NCI-H128 (cell line): ENCODE data around the gene TOP3A.
"Not testable (repeated sequence)": the region's sequence is repeated elsewhere in the genome, so short reads cannot be mapped to it uniquely, and the experiment has no call there.

Experiments used
- DNase-seq: peaks from one replicate; lab custom pipeline; 2025; ENCODE audit not compliant: unreplicated experiment; lab: John Stamatoyannopoulos, UW

The TOP3A gene

DNA sequence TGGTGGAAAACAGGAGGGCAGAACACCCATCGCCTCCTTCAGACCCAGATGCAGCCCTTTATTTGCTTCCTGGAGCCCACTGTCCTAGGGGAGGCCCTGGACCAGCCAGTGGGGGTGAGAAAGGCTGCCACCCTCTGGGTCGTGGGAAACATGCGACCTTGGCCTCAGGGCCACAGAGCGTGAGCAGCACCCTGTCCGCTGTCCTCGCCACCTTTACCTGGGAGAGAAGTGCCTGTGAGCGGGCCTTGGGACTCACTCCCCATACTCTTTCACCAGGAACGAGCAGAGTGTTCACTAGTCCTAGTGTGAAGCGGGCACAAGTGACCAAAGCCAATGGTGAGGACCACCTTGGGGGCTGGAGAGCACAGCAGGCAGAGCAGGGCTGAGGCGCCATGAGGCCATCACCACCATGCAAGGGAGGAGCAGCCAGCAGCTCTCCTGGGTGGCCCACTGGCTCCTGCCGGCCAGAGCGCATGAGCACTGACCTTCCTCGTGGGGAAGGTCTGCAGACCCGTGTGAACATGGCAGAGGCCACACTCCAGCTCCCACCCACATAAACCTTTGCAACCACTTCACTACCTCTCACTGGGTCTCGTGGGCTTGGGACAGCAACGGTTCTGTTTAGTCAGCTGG lies 8.8 kb upstream of the TOP3A start:
- DNase-seq, result no peak

DNA sequence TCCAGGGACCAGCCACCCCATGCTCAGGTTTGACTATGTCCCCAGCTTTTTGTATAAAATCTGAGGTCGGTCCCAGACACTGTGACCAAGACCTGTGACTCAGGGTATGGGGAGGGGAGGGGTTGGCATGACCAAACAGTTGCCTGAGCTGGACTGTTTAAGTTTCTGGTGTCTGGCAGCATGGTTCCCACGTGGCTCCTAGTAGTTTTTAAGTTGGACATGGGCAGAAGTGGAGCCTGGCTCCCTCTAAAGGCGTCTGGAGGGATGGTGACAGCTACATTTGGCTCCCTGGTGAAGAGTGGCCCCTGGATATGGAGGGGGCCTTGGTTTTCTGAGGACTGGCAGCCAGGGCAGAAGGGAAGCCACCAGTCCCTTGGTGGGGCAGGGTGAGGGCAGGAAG lies 8.2 kb upstream of the TOP3A start:
- DNase-seq, result no peak

DNA sequence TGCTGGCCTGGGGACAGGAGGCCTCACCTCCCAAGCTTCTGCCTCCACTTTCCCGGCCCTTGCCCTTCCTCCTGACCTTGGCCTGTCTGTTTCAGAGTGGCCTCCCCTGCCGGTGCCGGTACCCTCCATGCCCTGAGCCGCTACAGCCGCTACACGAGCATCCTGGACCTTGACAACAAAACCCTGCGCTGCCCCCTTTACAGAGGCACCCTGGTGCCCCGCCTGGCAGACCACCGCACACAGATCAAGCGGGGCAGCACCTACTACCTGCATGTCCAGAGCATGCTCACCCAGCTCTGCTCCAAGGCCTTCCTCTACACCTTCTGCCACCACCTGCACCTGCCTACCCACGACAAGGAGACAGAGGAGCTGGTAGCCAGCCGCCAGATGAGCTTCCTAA lies 7.7 kb upstream of the TOP3A start:
- DNase-seq, result no peak

DNA sequence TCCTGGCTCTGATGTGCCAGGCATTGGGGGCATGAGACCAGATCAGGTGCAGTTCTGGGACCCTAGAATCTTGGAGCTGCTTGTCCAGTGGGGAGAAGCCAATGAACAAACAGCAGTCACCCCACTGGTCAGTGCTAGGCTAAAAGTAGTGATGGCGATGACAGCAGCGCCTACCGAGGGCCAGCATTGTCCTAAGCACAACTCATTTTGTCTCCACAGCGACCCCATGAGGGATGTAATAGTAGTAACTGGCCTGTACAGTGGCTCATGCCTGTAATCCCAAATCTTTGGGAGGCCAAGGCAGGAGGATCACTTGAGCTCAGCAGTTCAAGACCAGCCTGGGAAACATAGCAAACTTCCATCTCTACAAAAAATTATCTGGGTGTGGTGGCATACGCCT lies 6.5 kb upstream of the TOP3A start:
- DNase-seq, result no peak

DNA sequence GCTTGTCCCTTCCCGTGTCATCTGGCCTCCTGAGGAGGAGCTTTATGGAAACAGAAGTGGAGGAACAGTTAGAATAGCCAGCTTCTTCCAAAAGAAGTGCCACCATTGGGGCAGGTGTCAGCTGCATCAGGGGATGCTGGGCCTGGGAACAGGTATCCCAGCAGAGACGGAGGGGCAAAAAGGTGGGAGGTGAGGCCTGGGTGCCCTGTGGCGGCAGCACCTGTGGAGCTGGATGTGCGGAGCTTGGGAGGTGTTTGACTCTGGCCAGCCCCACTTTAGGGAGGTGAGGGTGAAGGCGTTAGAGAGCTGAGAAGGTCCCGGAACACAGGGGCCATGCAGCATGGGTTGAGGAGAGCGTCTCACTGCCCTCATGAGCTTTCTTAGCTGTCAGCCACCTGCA lies 5.5 kb upstream of the TOP3A start:
- no peak for DNase-seq

DNA sequence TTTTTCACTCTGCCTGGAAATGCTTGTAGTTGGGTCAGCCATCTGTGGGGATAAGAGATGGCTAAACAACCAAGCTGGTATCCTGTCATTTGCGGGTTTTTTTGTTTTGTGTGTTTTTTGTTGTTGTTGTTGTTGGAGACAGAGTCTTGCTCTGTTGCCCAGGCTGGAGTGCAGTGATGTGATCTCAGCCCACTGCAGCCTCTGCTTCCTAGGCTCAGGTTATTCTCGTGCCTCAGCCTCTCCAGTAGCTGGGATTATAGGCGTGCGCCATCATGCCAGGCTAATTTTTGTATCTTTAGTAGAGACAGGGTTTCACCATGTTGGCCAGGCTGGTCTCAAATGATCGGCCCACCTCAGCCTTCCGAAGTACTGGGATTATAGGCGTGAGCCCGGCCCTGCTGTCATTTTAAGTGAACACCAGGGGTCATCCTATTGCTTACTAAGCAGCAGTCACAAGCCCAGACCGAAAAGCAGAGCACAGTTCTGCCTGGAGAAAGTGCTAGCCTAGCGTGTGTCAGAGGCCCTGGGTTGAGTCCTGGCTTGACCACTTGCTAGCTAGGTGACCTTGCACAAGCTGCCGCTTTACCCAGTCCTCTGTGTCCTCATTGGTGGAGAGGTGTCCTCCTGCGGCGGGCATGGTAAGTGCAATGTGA lies 4.9 kb upstream of the TOP3A start:
- no peak for DNase-seq

DNA sequence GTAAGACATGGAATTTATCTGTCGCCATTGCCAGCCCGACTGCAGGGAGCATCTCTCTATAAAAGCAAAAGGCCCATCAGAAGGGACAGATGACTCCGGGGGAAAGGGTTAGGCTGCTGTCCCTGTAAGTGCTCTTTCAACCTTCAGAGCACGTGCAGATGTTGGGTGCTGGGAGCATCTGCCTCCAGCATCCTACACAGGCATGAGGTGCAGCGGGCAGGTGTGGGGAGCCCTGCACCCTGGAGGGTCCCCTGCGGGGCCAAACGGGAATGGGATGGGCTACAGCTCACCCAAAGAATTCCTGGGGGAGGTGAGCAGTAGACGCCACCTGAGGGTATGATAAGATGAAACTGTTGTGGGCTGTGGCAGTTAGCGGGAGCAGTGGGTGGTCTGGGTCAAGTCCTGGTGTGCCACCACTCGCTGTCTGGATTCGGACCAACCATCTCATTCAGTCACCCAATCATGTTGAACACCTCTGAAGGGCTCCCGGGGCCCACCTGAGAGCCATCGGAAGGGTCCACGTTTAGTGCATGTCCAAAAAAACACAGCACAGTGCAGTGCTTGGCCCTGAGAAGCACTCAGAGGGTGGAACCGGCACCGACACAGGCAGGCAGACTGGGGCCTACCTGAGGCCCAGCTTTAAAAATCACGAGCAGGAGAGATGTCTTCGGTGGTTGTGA lies 4.1 kb upstream of the TOP3A start:
- DNase-seq, result no peak

DNA sequence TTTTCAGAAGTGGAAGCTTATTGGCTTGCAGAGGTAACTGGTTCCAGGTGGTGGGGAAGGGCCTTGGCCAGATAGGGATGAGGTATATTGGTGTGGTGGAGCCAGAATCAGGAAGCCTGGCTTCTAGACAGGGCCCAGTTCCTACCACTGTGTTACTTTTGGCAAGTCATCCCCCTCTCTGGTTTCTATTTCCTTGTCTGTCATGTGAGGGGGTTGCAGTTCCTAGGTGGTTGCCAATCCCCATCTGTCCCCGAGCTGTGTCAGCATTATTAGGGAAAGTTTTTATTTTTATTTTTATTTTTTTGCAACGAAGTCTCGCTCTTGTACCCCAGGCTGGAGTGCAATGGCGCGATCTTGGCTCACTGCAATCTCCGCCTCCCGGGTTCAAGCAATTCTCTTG lies 3.3 kb upstream of the TOP3A start:
- no peak for DNase-seq

DNA sequence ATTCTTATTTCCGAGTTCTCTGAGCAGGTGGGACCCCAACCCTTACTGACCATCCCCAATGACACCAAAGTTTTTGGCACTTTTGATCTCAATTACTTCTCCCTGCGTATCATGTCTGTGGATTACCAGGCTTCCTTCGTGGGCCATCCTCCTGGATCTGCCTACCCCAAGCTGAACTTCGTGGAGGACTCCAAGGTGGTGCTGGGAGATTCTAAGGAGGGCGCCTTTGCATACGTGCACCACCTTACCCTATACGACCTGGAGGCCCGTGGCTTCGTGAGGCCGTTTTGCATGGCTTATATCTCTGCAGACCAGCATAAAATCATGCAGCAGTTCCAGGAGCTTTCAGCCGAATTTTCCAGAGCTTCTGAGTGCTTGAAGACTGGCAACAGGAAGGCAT lies 1.2 kb upstream of the TOP3A start:
- no peak for DNase-seq

DNA sequence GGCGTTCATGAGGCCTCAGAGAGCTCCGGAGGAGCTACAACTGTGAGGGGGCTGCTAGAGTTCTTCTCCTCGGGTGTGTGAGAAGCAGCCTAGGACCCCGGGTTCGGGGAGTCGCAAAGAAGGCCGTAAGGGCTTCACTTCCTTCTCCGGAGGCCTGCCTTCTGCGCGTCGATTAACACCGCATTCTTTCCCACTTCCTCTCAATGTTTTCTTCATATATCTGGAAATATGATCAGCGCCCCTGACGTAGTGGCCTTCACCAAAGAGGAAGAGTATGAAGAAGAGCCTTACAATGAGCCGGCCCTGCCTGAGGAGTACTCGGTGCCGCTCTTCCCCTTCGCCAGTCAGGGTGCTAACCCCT lies 748 bp upstream of the TOP3A start:
- no peak for DNase-seq

DNA sequence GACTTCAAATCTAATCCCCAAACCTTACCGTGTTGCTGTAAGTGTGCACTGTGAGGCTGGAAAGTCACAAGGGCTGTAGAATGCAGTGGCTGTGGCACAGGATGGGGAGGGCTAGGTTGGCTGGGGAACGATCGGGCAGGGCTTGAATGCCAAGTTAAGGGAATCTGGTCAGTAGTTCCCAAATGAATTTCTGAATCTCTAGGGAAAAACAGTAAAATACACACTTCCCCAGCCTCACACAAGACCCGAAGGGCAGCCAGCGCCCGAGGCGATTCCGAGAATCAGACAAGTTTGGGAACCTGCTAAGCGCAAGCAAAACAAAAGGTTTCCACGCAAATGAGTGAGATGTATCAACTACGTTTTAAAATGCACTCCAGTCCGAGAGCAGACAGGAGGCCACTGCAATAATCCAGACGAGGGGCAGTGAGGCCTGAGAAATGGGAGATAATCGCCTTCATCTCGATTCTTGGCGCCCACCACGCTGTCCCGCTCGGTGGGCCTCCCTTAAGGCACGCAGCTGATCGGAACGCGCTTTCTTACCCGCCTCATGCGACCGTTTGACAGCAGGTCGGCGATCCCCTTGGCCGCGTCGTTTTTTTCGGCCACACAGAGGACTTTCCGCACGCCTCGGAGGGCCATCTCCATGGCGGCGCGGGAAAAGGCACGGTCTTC lies 599 bp downstream of the TOP3A start:
- no peak for DNase-seq

DNA sequence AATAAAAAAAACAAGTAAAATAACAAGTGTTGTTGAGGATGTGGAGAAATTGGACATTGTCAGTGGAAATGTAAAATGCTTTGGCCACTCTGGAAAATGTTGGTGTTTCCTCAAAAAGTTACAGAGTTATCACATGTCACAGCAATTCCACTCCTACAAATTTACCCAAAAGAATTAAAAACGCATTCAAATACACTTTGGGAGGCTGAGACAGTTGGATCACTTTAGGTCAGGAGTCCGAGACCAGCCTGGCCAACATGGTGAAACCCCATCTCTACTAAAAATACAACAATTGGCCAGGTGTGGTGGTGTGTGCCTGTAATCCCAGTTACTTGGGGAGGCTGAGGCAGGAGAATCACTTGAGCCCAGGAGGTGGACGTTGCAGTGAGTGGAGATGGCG lies 5.6 kb downstream of the TOP3A start:
- no peak for DNase-seq

DNA sequence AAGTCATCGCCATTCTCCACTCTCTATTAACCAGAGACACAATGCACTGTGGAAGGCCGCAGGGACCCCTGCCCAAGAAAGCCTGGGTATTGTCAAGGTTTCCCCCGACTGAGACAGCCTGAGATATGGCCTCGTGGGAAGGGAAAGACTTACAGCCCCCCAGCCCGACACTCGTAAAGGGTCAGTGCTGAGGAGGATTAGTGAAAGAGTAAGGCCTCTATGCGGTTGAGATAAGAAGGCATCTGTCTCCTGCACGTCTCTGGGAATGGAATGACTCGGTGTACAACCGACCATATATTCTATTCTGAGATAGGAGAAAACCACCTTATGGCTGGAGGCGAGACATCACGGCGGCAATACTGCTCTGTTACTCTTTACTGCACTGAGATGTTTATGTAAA lies 11.6 kb downstream of the TOP3A start:
- not testable (repeated sequence) for DNase-seq

DNA sequence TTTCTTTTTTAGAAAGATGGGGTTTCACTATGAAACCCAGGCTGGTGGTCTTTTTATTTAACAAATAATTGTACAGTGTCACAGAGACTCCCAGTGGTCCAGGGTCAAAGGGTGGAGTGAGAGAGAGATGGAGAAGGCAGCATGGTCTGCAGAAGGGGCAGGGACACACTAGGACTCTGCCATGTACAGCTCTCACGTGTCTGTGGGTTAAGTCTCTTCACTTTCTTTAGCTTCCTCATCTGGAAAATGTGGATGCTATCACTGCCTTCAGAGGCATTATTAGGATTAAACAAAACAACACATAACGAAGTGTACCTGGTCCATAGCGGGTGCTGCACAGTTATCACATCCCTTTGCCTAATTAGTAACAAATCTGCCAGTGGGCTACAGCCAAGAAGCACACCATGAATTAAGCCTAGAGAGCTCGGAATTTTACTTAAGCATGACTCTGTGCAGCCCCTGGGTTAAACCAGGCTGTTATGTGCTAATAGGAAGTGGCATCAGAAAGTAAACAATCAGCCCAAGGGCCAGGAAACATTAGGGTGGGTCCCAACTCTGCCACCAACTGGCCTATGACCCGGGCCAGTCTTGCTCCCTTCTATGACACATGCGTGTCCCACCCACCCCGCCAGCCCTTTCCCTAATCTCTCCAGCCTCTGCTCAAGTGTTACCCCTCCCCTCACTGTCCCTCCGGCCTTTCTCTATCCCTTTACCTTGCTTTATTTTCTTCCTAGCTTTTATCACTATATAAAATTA lies 13.9 kb downstream of the TOP3A start:
- DNase-seq, result no peak

DNA sequence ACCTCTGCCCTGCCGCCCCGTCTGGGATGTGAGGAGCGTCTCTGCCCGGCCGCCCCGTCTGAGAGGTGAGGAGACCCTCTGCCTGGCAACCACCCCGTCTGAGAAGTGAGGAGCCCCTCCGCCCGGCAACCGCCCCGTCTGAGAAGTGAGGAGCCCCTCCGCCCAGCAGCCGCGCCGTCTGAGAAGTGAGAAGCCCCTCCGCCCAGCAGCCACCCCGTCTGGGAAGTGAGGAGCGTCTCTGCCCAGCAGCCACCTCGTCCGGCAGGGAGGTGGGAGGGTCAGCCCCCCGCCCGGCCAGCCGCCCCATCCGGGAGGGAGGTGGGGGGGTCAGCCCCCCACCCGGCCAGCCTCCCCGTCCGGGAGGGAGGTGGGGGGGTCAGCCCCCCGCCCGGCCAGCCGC lies 16.7 kb downstream of the TOP3A start:
- DNase-seq, result not testable (repeated sequence)

DNA sequence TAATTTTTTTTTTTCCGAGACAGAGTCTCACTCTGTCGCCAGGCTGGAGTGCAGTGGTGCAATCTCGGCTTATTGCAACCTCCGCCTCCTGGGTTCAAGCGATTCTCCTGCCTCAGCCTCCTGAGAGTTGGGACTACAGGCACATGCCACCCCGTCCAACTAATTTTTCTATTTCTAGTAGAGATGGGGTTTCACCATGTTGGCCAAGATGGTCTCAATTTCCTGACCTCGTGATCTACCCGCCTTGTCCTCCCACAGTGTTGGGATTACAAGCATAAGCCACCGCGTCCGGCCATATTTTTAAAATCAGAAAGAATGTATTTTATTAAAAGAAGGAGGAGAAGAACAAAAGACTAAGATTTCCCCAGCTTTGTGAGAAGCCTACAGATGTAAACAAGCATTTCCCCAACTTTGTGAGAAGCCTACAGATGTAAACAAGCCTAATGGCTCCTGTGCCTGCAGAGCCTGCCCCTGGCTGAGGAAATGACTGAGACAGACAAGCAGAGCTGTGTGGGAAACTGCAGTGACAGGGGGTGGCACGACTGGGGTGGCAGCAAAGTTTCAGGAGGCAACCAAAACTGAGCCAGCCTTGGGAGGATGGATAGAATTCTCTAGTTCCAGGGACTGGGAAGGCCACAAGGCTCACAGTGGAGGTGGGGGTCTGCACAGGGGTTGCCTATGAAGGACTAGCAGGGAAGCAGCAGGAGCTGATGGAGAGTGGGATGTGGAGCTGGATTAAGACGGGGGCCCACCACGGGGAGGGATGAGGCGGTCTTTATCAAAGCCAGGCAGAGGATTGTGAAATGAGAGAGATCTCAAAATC lies 22.9 kb downstream of the TOP3A start:
- DNase-seq, result no peak

DNA sequence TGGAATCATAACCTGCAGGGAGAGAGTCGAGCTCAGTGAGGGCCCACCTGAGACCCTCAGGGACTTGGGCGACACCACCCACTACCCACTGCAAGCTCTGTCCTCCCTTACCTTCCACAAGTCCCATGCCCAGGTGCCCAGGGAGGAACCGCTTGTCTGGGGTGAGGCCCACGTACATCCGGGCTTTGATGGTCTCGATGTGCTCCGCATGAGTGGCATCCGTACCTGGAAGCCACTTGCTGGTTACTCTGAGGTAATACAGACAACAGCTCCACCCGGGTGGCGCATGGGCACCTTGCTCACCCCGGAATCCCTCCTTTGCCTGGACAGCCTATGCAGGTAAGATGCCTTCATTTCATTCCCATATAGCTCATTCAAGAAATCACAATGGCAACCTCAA lies 29.5 kb downstream of the TOP3A start:
- DNase-seq, result no peak

DNA sequence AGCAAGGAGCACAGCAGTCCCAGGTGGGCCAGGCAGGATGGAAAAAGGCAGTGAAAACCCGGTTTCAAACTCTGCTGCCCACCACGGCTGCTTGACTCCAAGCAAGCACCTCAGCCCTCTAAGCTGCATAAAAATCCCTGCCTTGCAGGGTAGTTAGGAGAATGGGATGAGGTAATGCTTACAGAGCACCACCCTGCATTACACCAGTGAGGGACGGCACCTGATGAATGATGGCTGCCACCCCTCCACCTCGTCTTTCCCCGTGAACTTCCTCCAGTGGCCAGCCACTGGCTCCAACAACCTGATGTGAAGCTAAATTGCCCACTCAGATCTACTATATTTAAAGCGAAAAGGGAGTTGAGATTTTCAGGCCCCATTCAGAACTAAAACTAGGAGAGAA lies 33.0 kb downstream of the TOP3A start:
- no peak for DNase-seq

DNA sequence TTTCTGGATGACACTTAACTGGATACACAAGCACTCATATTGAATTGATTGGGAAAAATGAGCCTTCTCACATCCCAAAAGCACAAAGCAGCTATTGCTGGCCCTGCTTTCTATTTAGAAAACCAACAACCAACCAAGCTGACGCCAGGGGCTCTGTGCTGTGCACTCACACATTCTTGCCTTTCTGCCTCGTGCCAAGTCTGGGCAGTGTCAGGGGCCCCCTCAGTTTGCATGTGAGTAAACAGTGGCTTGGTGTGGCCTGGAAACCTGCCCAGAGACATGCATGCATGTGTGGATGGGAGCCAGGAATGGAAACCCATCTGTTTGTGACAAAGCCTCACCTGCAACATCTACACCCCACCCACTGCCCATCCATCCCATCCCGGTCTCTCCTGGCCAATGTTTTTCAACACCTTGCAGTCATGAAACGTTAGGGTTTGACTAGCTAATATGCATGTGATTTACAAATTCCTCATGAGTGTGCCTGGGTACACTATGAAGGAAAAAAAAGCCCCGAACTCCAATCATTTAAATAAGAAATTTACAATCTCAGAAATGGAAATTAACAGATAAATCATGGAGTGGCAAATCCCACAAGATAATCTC lies 33.9 kb downstream of the TOP3A start:
- DNase-seq, result no peak

DNA sequence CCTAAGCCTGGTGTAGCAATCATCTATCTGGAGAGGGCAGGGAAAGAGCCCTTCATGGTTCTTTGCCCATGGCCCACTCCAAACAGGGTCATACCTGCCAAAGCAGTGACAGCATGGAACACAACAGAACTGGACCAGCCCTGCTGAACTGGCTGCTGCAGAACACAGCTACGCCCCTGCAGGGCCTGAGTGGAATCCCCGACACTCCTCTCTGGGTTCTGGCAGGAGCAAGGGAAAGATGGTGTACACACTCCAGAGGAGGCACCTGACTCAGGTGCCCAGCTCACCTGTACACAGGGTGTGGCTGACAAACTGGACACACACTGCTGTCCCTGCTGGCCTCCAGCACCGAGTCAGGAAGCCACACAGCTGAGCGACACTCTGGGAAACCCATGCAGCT lies 34.5 kb downstream of the TOP3A start:
- no peak for DNase-seq
